NT2/D1 (cell line): ENCODE measurements around the gene WASL.

Source experiments
- SUZ12 ChIP-seq: IDR thresholded peaks from 2 replicates; pipeline ENCODE4 v1.6.1; 2011; ENCODE audit not compliant: insufficient read length, insufficient read depth; ENCODE audit errors: extremely low read depth
- YY1 ChIP-seq: IDR thresholded peaks from 2 replicates; pipeline ENCODE4 v1.6.1; 2011; ENCODE audit not compliant: insufficient read length, insufficient read depth
- ZNF274 ChIP-seq: IDR thresholded peaks from 2 replicates; pipeline ENCODE4 v1.6.1; 2011; ENCODE audit warnings: mild to moderate bottlenecking, low read depth, low read length

GRCh38 chr7:123692471-123692877 lies 56.3 kb downstream of the WASL start:
- no peak for TF ChIP-seq ZNF274
- TF ChIP-seq YY1 = no peak
- no peak for TF ChIP-seq SUZ12
